Ishikawa (cell line): ENCODE results near the gene TRAPPC5.

ENCODE experiments used
- RAD21 ChIP-seq: IDR thresholded peaks from 2 replicates; pipeline ENCODE4 v1.6.1; 2012; ENCODE audit warnings: low read depth
- TAF1 ChIP-seq: IDR thresholded peaks from 2 replicates; pipeline ENCODE4 v1.6.1; 2012; ENCODE audit warnings: low read depth, mild to moderate bottlenecking

DNA sequence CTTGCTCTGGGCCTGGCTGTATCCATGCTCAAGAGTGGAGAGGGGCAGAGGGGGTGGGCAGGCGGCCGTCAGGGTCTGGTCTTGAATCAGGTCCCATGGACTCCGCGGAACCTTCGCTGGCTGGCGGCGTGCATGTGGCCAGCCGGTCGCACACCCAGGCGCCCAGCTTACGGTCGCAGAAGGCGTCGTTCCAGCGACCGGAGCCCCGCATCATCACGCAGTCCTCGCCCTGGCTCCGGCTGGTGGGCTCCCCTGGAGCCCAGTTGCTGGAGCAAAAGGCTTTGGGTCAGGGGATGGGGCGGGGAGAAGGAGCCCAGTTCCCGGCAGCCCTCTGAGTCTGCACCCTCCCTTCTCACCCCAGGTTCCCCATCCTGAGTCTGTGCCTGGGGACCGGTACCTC is 8.5 kb downstream of the TRAPPC5 start:
- TF ChIP-seq RAD21 (no peak), TAF1 (no peak)
